Measurements from ENCODE around the gene MRPL43.

DNA sequence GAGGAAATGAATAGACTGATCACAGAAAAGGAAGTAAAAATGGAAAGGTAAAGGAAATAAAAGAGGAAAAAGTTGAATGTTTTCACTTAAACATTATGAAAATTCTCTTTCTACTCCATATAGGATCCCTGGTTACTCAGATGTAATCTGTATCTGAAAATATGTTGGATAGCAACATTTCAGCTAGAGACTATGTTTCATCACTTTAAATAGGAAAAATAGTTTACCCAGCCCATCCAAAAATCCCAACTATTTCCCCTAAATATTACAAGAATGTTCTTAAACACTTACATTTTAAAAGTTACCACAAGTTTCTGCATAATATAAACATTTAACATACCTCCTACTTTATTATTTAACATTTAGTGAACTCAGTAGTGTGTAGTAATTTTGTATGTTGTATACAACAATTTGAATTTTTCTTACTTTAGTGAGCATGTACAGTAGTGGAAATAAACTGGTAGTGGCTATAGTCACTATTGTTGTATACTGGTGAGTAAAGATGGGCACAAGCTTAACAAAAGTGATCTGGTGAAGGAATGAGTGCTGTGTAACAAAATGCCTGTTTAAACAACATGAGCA is 47.4 kb downstream of the MRPL43 start:
- TF ChIP-seq, protein P1, sequence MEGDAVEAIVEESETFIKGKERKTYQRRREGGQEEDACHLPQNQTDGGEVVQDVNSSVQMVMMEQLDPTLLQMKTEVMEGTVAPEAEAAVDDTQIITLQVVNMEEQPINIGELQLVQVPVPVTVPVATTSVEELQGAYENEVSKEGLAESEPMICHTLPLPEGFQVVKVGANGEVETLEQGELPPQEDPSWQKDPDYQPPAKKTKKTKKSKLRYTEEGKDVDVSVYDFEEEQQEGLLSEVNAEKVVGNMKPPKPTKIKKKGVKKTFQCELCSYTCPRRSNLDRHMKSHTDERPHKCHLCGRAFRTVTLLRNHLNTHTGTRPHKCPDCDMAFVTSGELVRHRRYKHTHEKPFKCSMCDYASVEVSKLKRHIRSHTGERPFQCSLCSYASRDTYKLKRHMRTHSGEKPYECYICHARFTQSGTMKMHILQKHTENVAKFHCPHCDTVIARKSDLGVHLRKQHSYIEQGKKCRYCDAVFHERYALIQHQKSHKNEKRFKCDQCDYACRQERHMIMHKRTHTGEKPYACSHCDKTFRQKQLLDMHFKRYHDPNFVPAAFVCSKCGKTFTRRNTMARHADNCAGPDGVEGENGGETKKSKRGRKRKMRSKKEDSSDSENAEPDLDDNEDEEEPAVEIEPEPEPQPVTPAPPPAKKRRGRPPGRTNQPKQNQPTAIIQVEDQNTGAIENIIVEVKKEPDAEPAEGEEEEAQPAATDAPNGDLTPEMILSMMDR (IDR thresholded peaks at IDR 0.05), result no peak
- no peak for TF ChIP-seq POLR2A (IDR thresholded peaks at IDR 0.05)
- TF ChIP-seq POLR2AphosphoS5 (IDR thresholded peaks at IDR 0.05), result no peak
